Fibroblast of mammary gland (primary cell): ENCODE measurements around the gene PAX6.

ENCODE experiments used
- DNase-seq: peaks from one replicate; pipeline ENCODE4 v3.0.0-alpha.2; 2010; ENCODE audit warnings: low read depth
- H3K4me3 ChIP-seq: 2 replicates; pipeline ENCODE4 v1.5.1; 2011; ENCODE audit warnings: low read depth, mild to moderate bottlenecking, low read length, moderate library complexity; ENCODE audit not compliant: control insufficient read depth
- TF ChIP-seq, protein P1 (sequence below): conservative IDR thresholded peaks from 2 replicates; pipeline ENCODE4 v1.5.1; 2011; ENCODE audit warnings: low read depth, low read length, inconsistent platforms; ENCODE audit not compliant: control insufficient read depth, insufficient read depth

The PAX6 gene

DNA sequence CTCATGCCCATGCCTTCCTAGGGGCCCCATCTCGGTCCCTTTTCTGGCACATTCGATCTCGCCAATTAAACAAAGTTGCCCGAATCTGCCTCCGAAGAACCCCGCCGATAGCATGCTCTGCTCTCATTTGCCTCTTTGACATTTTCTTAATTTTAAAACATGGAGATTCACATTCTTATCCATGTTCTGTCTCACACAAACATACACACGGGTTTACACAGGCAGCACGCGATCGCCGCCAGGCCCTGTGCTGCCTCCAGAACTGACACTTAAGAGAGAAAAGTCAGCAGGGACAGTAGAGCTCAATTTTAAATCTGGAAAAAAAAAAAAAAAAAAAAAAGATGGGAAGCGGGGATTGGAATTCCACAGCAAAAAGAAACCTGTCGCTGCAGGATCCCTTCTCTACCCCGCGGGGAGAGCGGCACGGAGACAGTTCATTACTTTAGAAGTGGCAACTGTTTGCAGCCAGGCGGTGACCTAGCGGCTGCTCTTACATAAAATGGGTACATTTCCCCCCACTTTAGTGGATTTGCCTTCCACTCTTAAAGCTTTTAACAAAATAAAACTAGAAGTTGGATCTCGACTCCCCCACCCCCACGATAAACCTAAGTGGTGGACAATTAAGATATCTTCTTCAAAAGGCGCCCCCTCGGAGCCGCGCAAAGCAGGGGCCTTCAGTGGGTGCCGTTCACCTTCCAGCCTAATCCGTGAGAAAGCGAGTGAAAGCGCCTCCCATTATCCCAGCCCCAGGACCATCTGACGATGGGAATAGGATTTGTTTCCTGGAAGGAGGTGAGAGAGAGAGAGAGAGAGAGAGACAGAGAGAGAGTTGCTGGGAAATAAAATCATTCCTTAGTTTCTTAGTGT lies 13.7 kb downstream of the PAX6 start:
- TF ChIP-seq, protein P1, sequence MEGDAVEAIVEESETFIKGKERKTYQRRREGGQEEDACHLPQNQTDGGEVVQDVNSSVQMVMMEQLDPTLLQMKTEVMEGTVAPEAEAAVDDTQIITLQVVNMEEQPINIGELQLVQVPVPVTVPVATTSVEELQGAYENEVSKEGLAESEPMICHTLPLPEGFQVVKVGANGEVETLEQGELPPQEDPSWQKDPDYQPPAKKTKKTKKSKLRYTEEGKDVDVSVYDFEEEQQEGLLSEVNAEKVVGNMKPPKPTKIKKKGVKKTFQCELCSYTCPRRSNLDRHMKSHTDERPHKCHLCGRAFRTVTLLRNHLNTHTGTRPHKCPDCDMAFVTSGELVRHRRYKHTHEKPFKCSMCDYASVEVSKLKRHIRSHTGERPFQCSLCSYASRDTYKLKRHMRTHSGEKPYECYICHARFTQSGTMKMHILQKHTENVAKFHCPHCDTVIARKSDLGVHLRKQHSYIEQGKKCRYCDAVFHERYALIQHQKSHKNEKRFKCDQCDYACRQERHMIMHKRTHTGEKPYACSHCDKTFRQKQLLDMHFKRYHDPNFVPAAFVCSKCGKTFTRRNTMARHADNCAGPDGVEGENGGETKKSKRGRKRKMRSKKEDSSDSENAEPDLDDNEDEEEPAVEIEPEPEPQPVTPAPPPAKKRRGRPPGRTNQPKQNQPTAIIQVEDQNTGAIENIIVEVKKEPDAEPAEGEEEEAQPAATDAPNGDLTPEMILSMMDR: no peak
- no peak overlapping the region for H3K4me3 ChIP-seq
- DNase-seq: no peak

DNA sequence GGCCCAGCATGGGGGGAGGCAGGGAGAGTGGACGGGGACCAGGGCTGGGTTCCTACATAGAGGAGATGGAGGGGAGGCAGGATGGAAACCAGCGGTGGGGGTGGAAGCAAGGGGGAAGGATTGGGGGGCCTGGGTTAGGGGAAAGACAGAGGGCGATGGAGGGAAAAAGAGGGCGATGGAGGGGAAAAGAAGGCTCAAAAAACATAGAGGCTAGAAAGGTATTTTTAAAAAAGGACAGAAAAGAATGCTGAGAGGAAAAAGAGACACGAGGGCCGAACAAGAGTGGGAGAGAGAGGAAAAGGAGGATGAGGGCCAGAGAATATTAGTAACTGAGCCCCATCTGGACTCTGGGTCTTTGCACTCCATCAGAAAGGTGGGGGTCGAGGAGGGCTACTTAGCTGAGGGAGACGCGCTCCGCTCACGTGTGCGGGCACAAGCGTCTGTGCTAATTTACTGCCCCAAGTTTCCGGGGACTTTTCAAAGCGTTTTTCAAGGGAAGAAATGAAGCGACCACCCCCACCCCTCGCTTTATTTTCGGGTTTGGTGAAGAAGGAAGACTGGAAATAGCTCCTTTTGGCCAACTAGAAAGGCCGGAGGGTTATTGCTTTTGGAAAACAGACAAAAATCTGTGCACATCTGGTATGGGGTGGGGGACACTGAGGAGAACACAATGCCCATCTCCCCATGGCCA lies 14.5 kb downstream of the PAX6 start:
- TF ChIP-seq, protein P1: no peak
- no peak overlapping the region for H3K4me3 ChIP-seq

DNA sequence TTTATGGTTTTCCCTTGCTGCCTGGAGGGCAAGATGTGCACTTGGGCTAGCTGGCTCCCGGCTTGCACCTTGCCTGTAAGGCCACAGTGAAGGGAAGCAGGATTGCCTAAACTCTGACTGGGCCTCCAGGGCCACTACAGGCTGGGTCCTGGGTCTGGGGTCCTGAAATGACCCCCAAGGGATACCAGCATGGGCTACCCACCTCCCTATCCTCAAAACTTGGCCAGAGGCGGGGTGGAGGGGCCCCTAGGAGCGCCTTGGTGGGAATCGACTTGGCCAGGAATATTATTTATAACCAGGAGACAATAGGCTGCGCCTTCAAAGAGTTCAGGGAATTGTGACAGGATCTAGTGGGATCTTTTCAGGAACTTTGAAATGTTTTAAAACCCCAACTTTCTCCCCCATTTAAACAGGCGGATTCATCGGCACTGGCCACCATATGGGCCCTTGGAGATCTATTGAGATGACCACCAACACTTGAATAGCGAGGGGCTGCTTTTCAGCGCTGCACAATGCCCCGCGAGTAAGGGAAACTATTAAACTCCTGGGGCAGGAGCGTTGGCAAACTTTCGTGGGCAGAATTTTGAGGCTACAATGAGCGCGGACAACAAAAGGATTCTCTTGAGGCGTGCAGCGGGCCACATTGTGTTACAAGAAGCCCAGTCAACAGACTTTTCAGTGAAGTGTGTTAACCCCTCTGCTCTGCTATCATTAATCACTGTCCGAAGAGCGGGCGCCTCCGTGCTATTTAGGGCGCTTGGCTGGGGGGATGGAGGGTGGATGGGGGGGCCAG lies 15.2 kb downstream of the PAX6 start:
- TF ChIP-seq, protein P1: no peak
- DNase-seq: no peak

More for the DNA sequence above, 14.5 kb downstream of the PAX6 start:
- DNase-seq: no peak

DNA sequence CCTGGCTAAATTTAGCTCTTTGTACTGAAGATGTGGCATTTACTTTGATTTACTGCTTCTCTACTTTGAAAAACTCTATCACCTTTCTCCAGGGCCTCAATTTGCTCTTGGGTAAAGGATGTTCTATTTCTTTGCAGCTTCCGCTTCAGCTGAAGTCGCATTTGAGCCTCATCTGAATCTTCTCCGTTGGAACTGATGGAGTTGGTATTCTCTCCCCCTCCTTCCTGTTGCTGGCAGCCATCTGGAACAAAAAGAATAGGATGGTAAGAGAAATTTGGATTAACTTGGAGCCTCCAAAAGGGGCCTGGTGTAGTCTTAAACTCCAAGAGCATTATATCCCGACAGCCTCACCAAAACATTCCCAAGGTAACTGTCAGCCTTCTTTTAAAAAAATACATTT lies 16.6 kb downstream of the PAX6 start:
- no peak overlapping the region for H3K4me3 ChIP-seq
- TF ChIP-seq, protein P1: no peak
- DNase-seq: no peak

More for the DNA sequence above, 15.2 kb downstream of the PAX6 start:
- H3K4me3 ChIP-seq: no peak overlapping the region

DNA sequence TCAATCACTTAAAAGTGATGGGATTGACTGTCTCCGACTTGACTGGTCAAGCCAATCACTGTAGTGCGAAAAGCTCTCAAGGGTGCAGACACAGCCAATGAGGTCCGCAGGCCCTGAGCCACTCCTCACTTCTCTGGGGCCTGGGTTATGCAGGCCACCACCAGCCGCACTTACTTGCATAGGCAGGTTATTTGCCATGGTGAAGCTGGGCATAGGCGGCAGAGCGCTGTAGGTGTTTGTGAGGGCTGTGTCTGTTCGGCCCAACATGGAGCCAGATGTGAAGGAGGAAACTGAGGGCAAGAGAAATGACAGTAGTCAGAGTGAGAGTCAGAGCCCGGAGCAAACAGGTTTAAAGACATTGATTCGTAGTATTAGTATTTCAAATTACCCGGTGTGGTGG lies 17.9 kb downstream of the PAX6 start:
- DNase-seq: no peak
- TF ChIP-seq, protein P1: no peak
- no peak overlapping the region for H3K4me3 ChIP-seq

DNA sequence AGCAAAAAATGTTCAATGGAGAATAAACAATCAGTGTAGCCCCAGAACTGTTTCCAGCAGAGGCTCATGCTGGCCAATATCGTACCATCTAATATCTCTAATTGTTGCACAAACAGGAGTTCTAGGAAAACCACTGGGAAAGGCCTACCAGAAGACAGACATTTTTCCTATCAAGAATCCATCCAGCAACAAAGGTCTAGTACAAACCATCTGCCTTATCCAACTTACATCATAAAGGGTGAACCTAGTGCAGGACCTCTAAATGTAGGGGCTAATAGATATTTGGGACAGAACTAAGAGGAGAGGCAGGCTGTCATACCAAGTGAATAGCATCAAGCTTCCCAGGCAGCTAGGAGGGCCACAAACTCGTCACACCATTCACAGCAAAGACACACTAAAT lies 18.7 kb downstream of the PAX6 start:
- DNase-seq: no peak
- TF ChIP-seq, protein P1: no peak
- H3K4me3 ChIP-seq: no peak overlapping the region
